Right lobe of liver (tissue), 6 donors: ENCODE results near the gene TUG1. TPM values are rescaled to one million over a fixed set of nuclear protein-coding genes. Genes with fewer than 3 reads are reported as not detected.

Experiments used
- ATAC-seq, 4 donors: fragments of 200-7000 bp; cut with Tn5 transposase; one replicate each; pipeline ENCODE4 v1.9.1; 2020; ENCODE audit warnings: mild to moderate bottlenecking in 4 of 4, moderate library complexity in 4 of 4
- DNase-seq, 3 donors: peaks; one replicate each; pipeline ENCODE4 v3.0.0-alpha.2; 2020
- H3K27ac ChIP-seq, 3 donors: fragments of 200-600 bp; one replicate each; pipeline ENCODE4 v1.8.0; 2022
- H3K27me3 ChIP-seq, 2 donors: fragments of 200-600 bp; one replicate each; pipeline ENCODE4 v1.8.0; 2022
- H3K36me3 ChIP-seq, 4 donors: fragments of 200-600 bp; sonication (generic) in 1 of 4; one replicate each; pipeline versions ENCODE4 v1.5.1 to v1.8.0; 2017 to 2022; ENCODE audit warnings: control low read depth in 1 of 4
- H3K4me1 ChIP-seq, 4 donors: fragments of 200-600 bp; sonication (generic) in 1 of 4; one replicate each; pipeline versions ENCODE4 v1.5.1 to v1.8.0; 2017 to 2022; ENCODE audit warnings: control low read depth in 1 of 4
- H3K4me3 ChIP-seq, 3 donors: fragments of 200-600 bp; one replicate each; pipeline ENCODE4 v1.8.0; 2022
- H3K9me3 ChIP-seq, 4 donors: fragments of 200-600 bp; sonication (generic) in 1 of 4; one replicate each; pipeline versions ENCODE4 v1.5.1 to v1.8.0; 2017 to 2022; ENCODE audit warnings: control low read depth in 1 of 4
- POLR2A ChIP-seq: fragments of 450-650 bp; IDR thresholded peaks from one replicate; pipeline ENCODE4 v1.6.1; 2017; ENCODE audit warnings: antibody characterized with exemption, mild to moderate bottlenecking
- WGBS: methylation state at CpG from one replicate; pipeline ENCODE4 v1.1.6; 2018; ENCODE audit warnings: low coverage, low lambda C conversion rate; ENCODE audit not compliant: insufficient coverage; ENCODE audit errors: missing lambda C conversion rate; 5-methylcytosine and 5-hydroxymethylcytosine counted together
- intact Hi-C, 2 donors: fragments of 100-400 bp; cut with DNase I; formaldehyde crosslinking; loops; one replicate each; pipeline versions ENCODE4 v1.11.2 to v1.14.1; 2022
- total RNA-seq, 6 experiments: library from RNA; depleted of rRNA in 2 of 6; stranded (reverse); fragments of >200 nt in 2 of 6; fragmentation: NEBNext Ultra II Directional in 3 of 6; extraction: Animal tissue kit (Norgen Biotek cat#: 25700) in 3 of 6; gene quantifications; one replicate each; pipeline versions ENCODE4 v1.1.0 to v1.2.4, GENCODE V29; 2016 to 2023
- TF ChIP-seq, protein P1 (sequence below), 4 donors: fragments of 200-600 bp in 3 of 4; fragments of 450-650 bp in 1 of 4; IDR thresholded peaks; one replicate each; pipeline versions ENCODE4 v1.5.1 to v1.8.0; 2016 to 2022; ENCODE audit warnings: antibody characterized with exemption in 4 of 4, mild to moderate bottlenecking in 2 of 4
- donor health status: DM: no; HTN: yes; CAD: no.
- donor health status: DM: no; HTN: no; CAD: no.
- donor health status: DM: no; HTN: no; CAD: no.
- donor health status: DM: no; HTN: yes; CAD: no.
- donor health status: DM: no; HTN: yes; CAD: no.

The TUG1 gene
- total RNA-seq, 6 experiments from 2014 or later: 20.0 to 28.1 (median 22.7) TPM

DNA sequence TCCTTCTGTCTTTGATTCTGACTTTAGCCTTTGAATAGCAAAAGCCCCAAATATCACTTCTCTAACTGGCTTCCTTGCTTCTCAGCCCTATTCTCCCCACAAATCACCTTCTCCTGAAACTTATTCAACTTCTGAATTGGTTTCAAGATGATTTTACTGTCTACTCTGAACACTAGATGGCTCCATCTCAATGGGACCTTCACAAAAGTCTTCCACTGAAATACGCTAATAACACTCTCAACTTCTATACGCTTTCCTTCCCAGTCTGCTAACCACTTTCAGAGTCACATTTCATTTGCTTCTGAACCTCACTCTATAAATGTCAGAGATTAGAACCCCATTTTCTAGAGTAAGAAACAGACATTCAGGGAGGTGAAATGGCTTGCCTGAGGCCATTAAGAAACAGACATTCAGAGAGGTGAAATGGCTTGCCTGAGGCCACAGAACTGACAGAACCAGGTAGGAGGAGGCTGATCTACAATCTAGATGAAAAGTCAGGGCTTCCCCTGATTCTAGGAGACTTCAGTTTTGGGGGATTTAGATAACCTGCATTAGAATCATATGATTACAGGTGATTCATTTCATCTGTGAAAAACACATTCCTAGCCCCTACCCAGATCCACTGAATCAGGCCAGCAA lies 21.1 kb upstream of the TUG1 start:
- TF ChIP-seq POLR2A: no peak
- TF ChIP-seq, protein P1, sequence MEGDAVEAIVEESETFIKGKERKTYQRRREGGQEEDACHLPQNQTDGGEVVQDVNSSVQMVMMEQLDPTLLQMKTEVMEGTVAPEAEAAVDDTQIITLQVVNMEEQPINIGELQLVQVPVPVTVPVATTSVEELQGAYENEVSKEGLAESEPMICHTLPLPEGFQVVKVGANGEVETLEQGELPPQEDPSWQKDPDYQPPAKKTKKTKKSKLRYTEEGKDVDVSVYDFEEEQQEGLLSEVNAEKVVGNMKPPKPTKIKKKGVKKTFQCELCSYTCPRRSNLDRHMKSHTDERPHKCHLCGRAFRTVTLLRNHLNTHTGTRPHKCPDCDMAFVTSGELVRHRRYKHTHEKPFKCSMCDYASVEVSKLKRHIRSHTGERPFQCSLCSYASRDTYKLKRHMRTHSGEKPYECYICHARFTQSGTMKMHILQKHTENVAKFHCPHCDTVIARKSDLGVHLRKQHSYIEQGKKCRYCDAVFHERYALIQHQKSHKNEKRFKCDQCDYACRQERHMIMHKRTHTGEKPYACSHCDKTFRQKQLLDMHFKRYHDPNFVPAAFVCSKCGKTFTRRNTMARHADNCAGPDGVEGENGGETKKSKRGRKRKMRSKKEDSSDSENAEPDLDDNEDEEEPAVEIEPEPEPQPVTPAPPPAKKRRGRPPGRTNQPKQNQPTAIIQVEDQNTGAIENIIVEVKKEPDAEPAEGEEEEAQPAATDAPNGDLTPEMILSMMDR (IDR thresholded peaks at IDR 0.05): peak; percentile 50 to 61 (median 54)
- H3K36me3 ChIP-seq: peaks cover 11 to 71% (median 34%) of the 10 kb centered on the region in 4 donors
- no peak for DNase-seq
- H3K4me3 ChIP-seq: no peak overlapping the region
- ATAC-seq: peak; percentile 65 to 82 (median 70)
- H3K4me1 ChIP-seq: no peaks in the 10 kb centered on the region
- H3K27me3 ChIP-seq: no peaks in the 10 kb centered on the region
- WGBS: 18% methylated on average over 2 of the region's 2 CpGs
- intact Hi-C loops: loop anchor here (5.0 to 10.0 kb wide), 2 partner anchors 139 to 287 kb away; no protein-coding TSS in a partner anchor
- no peak overlapping the region for H3K27ac ChIP-seq
- H3K9me3 ChIP-seq: no peaks in the 10 kb centered on the region

DNA sequence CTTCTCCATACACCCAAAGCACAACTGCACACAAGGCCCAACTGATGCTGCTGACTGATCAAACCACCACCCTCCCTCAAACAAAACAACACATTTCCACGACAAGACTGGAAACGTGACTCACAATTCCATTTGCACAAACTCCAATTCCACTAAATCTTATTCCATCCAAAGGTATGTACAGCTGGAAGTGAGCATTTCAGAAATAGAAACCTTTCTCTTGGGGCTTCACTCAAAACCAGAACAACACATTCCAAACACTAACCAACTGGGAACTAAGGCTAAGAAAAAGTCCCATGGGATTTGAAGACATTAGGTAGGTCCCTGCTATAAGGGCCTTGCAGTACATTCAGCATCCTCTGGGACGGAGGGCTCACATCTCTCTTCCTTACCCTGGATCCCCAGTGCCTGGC lies 20.1 kb upstream of the TUG1 start:
- H3K27me3 ChIP-seq: no peaks in the 10 kb centered on the region
- TF ChIP-seq, protein P1 (IDR thresholded peaks at IDR 0.05): no peak
- no peak for TF ChIP-seq POLR2A
- peaks cover 11 to 71% (median 30%) of the 10 kb centered on the region in 4 donors for H3K36me3 ChIP-seq
- DNase-seq (no peak), ATAC-seq (no peak)
- no peaks in the 10 kb centered on the region for H3K9me3 ChIP-seq
- H3K4me1 ChIP-seq: no peaks in the 10 kb centered on the region
- no peak overlapping the region for H3K4me3 ChIP-seq
- no peak overlapping the region for H3K27ac ChIP-seq
- WGBS: 62% methylated on average over 3 of the region's 3 CpGs
- intact Hi-C loops: loop anchor here (5.0 to 10.0 kb wide), 2 partner anchors 138 to 286 kb away; no protein-coding TSS in a partner anchor

DNA sequence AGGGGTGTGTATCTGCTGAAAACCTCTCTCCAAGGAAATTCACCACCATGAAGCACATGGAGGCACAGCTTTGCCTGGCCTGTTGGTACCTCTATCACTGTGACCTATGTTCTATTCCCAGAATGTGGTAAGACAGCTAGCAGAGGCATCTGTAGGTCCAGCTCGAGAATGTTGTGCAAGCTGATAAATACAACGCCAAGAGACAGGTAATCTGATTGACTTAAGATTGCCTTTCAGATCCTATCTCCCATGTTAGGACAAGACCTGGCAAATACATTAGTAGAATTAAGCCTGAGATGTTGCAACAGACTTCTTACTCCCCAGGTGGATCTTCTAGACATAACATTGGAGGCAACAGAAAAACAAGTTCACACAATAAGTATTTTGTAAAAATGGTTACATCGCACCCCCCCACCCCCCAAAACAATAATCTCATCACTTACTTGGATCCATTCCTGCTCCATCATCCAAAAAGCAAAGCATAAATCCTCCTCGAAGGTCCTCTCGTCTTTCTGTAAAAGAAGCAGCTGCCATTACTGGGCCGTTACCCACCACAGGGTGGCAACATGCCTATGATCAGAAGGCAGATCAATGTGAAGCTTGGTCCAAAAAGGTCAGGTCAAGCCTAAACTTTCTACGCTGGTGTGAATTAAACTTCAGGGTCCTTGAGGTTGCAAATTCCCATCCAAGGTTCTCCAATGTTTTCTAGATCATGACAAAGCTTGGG lies 19.0 kb upstream of the TUG1 start:
- peaks cover 7 to 66% (median 21%) of the 10 kb centered on the region in 4 donors for H3K36me3 ChIP-seq
- no peak overlapping the region for H3K4me3 ChIP-seq
- no peaks in the 10 kb centered on the region for H3K9me3 ChIP-seq
- 57% methylated on average over 7 of the region's 7 CpGs for WGBS
- TF ChIP-seq, protein P1 (IDR thresholded peaks at IDR 0.05): peak in 1 of 4 donors; percentile 10
- no peak for TF ChIP-seq POLR2A
- DNase-seq (no peak), ATAC-seq (no peak)
- intact Hi-C loops: loop anchor here (5.0 to 10.0 kb wide), 2 partner anchors 137 to 285 kb away; no protein-coding TSS in a partner anchor
- H3K27ac ChIP-seq: no peak overlapping the region
- H3K4me1 ChIP-seq: no peaks in the 10 kb centered on the region
- H3K27me3 ChIP-seq: no peaks in the 10 kb centered on the region

DNA sequence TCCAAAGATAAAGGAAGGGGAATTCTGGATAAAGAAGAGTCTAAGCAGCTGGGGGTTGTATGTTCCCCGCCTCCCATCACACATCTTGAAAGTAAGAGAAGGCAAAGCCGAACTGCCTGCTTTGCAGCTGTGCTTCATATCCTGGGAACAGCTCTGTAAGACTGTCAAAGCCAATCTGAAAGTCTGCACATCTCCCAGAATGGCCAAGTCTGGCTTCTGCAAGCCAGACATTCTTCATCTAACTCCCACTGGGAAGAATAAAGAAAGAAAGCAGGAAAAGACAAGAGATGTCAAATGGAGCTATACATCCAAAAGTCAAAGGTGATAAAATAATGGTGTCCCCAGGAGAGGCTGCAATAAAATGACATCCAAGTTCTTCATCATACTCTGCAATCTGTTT lies 15.9 kb upstream of the TUG1 start:
- Histone ChIP-seq H3K36me3 (peaks cover 0 to 42% (median 12%) of the 10 kb centered on the region in 4 donors), H3K27me3 (no peaks in the 10 kb centered on the region), H3K9me3 (no peaks in the 10 kb centered on the region), H3K4me3 (no peak overlapping the region), H3K27ac (no peak overlapping the region), H3K4me1 (no peaks in the 10 kb centered on the region)
- TF ChIP-seq, protein P1 (IDR thresholded peaks at IDR 0.05): no peak
- TF ChIP-seq POLR2A: no peak
- ATAC-seq (no peak), DNase-seq (no peak)
- 85% methylated on average over 2 of the region's 2 CpGs for WGBS
- intact Hi-C loops: no loop called here
